HG03095 (cell line): ENCODE data around the gene MYG1.

ENCODE experiments used
- ATAC-seq: cut with Tn5 transposase; IDR thresholded peaks from one replicate; pipeline ENCODE4 v1.9.1; 2021; ENCODE audit warnings: moderate library complexity; ENCODE audit not compliant: unreplicated experiment

The MYG1 gene

GRCh38 chr12:53299454-53300180 is at the start of gene MYG1:
TSS of gene MYG1 (plus strand) at chr12:53299695. CDS start at chr12:53299738, 43 bp downstream.
- peak; percentile 67 for ATAC-seq

DNA sequence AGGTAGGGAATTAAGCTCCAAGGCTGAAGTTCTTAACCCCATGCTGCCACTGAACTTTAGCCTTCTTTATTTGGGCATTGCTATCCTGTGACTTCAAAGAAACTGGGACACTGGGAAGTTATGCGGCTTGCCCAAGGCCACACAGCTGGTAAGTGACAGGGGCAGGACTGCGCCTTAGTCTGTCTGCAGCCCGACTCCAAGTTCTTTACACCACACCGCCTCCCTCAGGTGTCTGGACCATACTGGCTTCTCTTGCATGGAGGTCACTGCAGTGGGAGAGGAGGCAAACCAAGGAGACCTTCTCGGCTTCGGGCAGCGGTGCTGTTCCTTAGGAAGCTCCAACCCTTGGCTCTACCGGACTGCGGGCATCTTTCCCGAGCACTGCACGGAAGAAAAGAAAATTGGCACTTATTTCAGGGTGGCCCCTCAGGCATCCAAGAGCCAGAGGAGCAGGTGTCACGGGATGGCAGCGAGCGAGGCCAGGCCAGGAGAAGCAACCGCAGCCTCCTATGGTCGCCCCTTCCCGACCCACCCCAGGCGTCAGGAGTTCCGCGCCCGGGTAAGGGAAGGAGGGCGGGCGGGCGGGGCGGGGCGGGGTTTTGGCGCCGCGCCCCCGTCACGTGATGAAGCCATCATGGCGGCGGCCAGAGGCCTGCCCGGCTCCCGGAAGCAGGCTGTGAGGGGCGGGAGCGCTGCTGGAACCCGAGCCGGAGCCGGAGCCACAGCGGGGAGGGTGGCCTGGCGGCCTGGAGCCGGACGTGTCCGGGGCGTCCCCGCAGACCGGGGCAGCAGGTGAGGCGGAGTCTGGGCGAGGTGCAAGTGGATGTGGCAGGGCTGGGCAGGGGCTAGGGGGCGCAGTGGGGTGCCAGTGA is 47.8 kb upstream of the MYG1 start:
- peak; percentile 65 for ATAC-seq

DNA sequence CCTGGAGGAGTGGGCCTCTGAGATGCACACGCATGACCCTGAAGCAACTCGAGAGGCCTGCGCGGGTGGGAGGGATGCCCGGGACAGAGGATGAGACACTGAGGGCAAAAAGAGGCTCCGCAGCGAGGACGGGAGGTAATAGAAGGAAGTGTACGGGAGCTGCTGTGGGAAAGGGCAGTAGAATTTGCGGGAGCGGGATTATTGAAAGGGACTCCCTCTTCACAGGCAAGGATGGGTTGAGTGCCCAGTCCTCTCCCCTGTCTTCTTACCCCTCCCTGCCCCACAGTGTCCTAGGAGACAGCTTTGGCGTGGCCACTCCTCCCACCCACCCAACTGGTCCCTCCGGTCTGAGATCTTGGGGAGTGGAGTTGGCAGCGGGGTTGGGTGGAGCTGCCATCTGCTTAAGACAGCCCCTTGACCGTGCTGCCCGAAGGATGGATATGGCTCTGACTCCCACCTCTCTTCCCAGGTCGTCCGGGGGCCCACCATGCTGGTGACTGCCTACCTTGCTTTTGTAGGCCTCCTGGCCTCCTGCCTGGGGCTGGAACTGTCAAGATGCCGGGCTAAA is 47.1 kb upstream of the MYG1 start:
- no peak for ATAC-seq

- ATAC-seq = no peak
Measured at GRCh38 chr12:53253298-53253697, 46.2 kb upstream of the MYG1 start.

- no peak for ATAC-seq
Measured at GRCh38 chr12:53254816-53255545, 44.5 kb upstream of the MYG1 start.

DNA sequence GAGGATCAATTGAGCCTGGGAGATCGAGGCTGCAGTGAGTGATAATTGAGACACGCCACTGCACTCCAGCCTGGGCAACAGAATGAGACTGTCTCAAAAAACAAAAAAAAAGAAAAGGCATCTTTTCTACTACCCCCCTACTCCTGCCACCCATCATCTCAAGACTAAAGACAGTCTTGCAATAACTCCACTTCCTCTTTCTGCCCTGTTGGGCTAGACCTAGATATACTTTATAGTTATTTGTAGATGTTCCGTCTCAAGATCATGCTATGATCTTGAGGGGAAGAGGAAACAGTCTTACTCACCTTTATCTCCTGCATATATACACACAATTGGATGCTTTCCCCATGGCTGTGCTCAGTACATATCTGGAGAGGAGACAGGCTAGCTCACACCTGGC is 43.5 kb upstream of the MYG1 start:
- ATAC-seq = no peak

DNA sequence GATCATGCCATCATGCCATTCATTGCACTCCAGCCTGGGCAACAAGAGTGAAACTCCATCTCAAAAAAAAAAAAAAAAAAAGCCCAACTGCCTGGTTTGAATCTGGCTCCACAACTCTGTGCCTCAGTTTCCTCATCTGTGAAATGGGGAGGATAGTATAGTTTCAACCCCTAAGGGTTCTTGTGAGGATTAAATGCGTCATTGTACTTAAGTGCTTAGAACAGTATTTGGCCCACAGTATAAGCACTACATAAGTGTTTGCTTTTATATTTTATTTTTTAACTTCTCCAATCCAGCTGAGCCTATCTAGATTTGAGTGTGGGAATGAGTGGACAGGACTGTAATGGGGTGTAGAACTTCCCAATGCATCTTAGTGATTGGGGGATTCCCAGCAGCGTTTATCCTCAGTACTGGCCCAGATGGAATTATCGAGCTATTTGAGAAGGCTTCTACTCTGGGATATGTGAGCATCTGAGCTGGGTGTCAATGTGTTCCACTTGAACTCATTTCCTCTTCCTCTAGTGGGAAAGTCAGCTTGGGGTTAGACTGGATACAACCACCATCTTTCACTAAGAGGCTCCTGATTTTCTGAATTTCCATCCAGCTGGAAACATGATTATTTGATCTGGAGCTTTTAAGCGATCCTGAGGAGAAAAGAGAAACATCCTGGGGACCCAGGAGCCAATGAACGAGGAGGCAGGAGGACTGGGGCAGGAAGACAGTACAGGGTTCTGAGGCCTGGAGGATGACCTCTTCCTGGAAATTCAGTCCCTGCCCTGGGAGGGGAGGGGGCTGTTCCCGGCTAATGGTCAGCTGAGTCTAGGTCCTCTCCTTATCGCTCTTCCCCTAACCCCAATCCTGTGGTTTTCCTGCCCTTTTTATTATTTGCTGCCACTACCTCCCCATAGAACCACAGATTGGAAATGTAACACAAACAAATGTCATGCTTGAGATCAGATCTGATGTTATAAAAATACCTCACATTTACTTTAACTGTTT is 40.7 kb upstream of the MYG1 start:
- ATAC-seq = no peak

GRCh38 chr12:53259891-53260290 is 39.6 kb upstream of the MYG1 start:
- no peak for ATAC-seq

DNA sequence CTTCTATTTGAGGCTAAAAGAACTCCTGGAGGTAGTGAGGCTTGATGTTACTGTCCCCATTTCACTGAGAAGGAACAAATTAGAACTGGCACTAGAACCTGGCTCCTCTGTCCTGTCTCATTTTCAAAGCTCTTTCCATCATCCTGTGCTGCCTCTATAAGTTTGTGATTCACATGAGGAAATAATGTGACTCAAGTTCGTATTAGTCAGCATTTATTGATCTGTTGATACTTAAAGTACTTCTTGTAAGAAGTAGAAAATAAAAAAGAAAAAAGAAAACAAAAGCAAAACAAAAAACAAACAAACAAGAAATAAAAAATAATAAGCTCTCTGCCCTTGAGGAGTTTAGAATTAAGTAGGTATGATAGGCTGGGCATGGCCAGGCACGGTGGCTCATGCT is 33.7 kb upstream of the MYG1 start:
- no peak for ATAC-seq

DNA sequence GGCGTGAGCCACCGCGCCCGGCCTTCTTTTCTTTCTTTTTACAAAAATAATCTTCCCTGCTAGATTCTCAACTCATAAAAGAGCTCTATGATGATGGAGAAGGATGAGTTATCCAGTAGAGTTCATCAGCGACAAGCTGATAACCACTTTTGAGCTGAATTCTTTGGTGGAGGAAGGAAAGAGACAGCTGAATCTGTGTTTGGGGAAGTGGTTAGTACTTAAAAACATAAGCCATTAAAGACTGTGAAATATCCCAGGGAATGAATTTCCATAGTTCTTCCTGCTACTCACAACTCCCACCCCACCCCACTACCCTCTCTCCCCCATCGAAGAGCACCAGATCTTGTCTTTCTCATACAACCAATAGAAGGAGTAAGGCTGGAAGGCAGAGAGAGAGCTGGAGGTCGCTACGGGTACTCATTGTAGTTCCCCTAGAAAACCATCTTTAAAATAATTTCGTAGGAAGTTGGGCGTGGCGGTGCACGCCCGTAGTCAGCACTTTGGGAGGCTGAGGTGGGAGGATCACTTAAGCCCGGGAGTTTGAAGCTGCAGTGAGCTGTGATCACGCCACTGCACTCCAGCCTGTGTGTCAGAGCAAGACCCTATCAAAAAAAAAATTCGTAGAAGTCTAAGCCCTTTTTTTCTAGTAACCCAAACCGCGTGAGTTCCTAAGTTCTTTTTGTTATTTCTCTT is 32.0 kb upstream of the MYG1 start:
- peak; percentile 18 for ATAC-seq

DNA sequence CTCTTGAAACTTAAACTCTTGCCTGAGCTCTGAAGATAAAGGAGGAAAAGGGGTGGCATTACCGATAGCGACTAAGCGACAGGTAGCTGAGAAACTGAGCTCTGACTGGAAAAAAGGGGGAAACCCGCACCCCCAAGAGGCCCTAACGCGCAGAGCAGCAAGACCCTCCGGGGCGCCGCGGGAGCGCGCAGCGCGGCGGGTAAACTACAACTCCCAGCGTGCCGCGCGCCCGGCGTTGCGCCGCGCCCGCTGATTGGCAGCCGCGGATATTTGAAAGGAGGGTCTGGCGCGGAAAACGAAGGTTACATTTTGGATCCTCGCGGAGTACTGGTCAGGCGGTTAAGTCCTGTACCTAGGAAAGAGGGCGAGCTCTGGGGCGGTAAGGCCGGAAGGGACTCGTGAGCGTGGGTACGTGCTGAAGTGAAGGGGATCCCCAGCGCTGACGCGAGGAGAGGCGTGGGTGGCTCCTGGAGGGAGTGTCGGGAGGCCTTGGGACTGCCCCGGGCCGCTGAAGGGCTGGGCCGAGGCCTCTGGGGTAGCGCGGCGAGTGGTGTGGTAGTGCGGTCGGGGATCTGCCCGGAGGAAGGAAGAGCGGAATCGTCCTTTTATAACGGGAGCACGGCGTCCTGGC is 31.4 kb upstream of the MYG1 start, which contains the start of gene ESPL1:
Gene ESPL1 (plus strand): TSS at position 301 of the 631 bp plus-strand sequence. CDS start 468 bp downstream, outside the sequence.
- ATAC-seq = peak; percentile 75

DNA sequence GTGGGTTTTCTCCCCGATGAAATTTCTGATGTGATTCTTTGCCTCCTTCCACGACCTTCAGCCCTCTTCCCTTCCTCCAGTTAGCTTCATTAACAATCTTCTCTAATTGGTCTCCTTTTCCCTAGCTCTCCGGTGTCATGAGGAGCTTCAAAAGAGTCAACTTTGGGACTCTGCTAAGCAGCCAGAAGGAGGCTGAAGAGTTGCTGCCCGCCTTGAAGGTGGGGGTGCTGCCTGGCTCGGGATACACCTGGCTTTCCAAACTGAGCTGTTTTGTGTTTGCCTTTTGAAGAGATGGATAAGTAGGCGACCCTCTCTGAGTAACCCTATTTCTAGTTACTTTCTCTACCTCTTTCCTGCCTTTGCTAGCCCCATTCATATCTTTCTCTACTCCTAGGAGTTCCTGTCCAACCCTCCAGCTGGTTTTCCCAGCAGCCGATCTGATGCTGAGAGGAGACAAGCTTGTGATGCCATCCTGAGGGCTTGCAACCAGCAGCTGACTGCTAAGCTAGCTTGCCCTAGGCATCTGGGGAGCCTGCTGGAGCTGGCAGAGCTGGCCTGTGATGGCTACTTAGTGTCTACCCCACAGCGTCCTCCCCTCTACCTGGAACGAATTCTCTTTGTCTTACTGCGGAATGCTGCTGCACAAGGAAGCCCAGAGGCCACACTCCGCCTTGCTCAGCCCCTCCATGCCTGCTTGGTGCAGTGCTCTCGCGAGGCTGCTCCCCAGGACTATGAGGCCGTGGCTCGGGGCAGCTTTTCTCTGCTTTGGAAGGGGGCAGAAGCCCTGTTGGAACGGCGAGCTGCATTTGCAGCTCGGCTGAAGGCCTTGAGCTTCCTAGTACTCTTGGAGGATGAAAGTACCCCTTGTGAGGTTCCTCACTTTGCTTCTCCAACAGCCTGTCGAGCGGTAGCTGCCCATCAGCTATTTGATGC is 30.6 kb upstream of the MYG1 start:
- no peak for ATAC-seq

GRCh38 chr12:53274445-53274844 is 25.1 kb upstream of the MYG1 start:
- ATAC-seq = no peak

- no peak for ATAC-seq
Measured at GRCh38 chr12:53276511-53276910, 23.0 kb upstream of the MYG1 start.

DNA sequence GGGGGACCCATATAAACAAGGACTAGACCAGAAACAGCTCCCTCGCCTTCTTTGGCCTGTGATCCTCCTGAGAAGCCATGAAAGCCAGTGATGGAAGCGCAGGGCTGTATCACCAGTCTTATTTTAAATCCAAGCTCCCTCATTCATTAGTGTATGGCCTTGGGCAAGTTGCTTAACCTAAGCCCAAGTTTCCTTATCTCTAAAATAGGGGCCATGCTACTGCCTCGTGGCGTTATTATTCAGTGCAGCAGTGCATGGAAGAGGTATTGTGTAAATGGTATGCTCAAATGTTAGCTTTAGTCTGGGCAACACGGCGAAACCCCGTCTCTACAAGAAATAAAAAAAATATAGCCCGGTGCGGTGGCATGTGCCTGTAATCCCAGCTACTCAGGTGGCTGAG is 21.5 kb upstream of the MYG1 start:
- ATAC-seq = no peak

DNA sequence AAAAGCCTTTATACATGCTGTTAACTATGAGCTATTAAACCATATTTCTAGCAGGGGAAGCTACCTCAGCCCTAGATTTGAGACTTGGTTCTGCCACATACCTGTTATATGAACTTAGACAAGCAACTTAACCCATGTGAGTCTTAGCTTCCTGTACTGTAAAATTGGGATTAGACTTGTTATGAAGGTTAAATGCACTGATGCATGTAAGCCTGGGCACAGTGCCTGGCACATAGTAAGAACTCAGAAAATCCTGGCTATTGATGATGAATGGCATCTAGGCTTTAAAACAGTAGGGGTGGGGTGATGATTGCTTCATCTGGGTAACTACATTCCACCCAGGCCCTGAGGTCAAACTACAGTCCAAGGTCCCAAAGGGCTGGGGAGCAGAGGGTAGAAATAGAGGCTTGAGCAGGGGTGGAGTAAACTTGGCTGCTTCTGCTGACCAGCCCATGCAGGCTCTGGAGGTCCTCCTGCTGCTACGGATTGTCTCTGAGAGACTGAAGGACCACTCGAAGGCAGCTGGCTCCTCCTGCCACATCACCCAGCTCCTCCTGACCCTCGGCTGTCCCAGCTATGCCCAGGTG is 20.1 kb upstream of the MYG1 start:
- ATAC-seq = no peak

GRCh38 chr12:53279888-53280498 is 19.5 kb upstream of the MYG1 start:
- ATAC-seq = no peak
